Gastrocnemius medialis (tissue), 4 donors: Measurements from ENCODE around the gene CCDC183. TPM values are rescaled to one million over a fixed set of nuclear protein-coding genes. Genes with fewer than 3 reads are reported as not detected.

Source experiments
- ATAC-seq, 2 donors: fragments of 150-250 bp; one replicate each; pipeline ENCODE4 v1.9.1; 2016
- DNase-seq, 2 donors: peaks; one replicate each; pipeline ENCODE4 v3.0.0-alpha.2; 2019
- H3K27ac ChIP-seq, 4 donors: fragments of 200-600 bp; sonication (generic); 1 replicate in 1 of 4; 2 replicates in 3 of 4; pipeline ENCODE4 v1.5.1; 2016 to 2018; ENCODE audit warnings: mild to moderate bottlenecking in 2 of 4, moderate library complexity in 1 of 4
- H3K27me3 ChIP-seq, 3 donors: fragments of 200-600 bp; sonication (generic) in 2 of 3; 1 replicate in 1 of 3; 2 replicates in 2 of 3; pipeline versions ENCODE4 v1.5.1 to v1.6.0; 2016 to 2019; ENCODE audit warnings: mild to moderate bottlenecking in 1 of 3, moderate library complexity in 1 of 3
- H3K36me3 ChIP-seq, 2 donors: fragments of 200-600 bp; sonication (generic) in 1 of 2; one replicate each; pipeline ENCODE4 v1.5.1; 2017 to 2018
- H3K4me1 ChIP-seq, 2 donors: fragments of 200-600 bp; sonication (generic) in 1 of 2; one replicate each; pipeline ENCODE4 v1.5.1; 2016 to 2017; ENCODE audit warnings: mild to moderate bottlenecking in 2 of 2
- H3K4me3 ChIP-seq, 4 donors: fragments of 200-600 bp; sonication (generic) in 3 of 4; 1 replicate in 1 of 4; 2 replicates in 3 of 4; pipeline ENCODE4 v1.5.1; 2016 to 2019; ENCODE audit warnings: mild to moderate bottlenecking in 2 of 4
- H3K9me3 ChIP-seq, 3 donors: fragments of 200-600 bp; sonication (generic) in 2 of 3; 1 replicate in 1 of 3; 2 replicates in 2 of 3; pipeline ENCODE4 v1.5.1; 2016 to 2019
- CTCF ChIP-seq, 5 experiments: fragments of 450-650 bp in 3 of 5; fragments of 200-600 bp in 2 of 5; sonication (generic) in 2 of 5; IDR thresholded peaks in 4 of 5; conservative IDR thresholded peaks in 1 of 5; 1 replicate in 4 of 5; 2 replicates in 1 of 5; pipeline ENCODE4 v1.5.1; 2016 to 2019; ENCODE audit warnings: antibody characterized with exemption in 5 of 5, mild to moderate bottlenecking in 3 of 5, moderate library complexity in 3 of 5
- POLR2A ChIP-seq, 2 donors: fragments of 450-650 bp; IDR thresholded peaks; one replicate each; pipeline ENCODE4 v1.6.1; 2017; ENCODE audit warnings: antibody characterized with exemption in 2 of 2, mild to moderate bottlenecking in 2 of 2, moderate library complexity in 2 of 2
- in situ Hi-C, 4 donors: fragments of 200-750 bp; cut with MboI; loops; one replicate each; pipeline versions ENCODE4 v1.15.0 to v1.8.0; 2017; ENCODE audit warnings: low sequenced_read_pairs in 4 of 4
- intact Hi-C: fragments of 100-400 bp; cut with DNase I; formaldehyde crosslinking; loops from one replicate; pipeline ENCODE4 v1.15.1; 2023; ENCODE audit warnings: low total_unique reads
- total RNA-seq, 4 donors: library from RNA; depleted of rRNA; stranded (reverse); fragments of >200 nt; gene quantifications; one replicate each; pipeline versions ENCODE4 v1.1.0 to v1.2.3, GENCODE V29; 2016

Gene CCDC183
- total RNA-seq, 4 donors from 2014 or later, result 0.31 TPM; not detected in 3

GRCh38 chr9:136762221-136762691 lies 33.9 kb upstream of the CCDC183 start:
- Histone ChIP-seq H3K4me3 (no peak overlapping the region), H3K9me3 (no peaks in the 10 kb centered on the region), H3K36me3 (no peaks in the 10 kb centered on the region), H3K27me3 (no peaks in the 10 kb centered on the region), H3K4me1 (peaks cover 11% of the 10 kb centered on the region in 2 donors), H3K27ac (no peak overlapping the region)
- intact Hi-C loops, result no loop called here
- TF ChIP-seq CTCF (IDR thresholded peaks at IDR 0.05 in 4 of 5, conservative IDR thresholded peaks at IDR 0.05 in 1 of 5), result no peak
- TF ChIP-seq POLR2A (IDR thresholded peaks at IDR 0.05), result no peak
- in situ Hi-C loops, result no loop called here
- no peak for DNase-seq
- no peak for ATAC-seq

GRCh38 chr9:136762915-136763648 lies 33.1 kb upstream of the CCDC183 start:
- DNase-seq (no peak), ATAC-seq (no peak)
- Histone ChIP-seq H3K4me1 (peaks cover 2 to 6% of the 10 kb centered on the region in 2 donors), H3K27ac (no peak overlapping the region), H3K36me3 (no peaks in the 10 kb centered on the region), H3K9me3 (no peaks in the 10 kb centered on the region), H3K4me3 (no peak overlapping the region), H3K27me3 (peaks cover 0 to 5% (median 0%) of the 10 kb centered on the region in 3 donors)
- TF ChIP-seq POLR2A (IDR thresholded peaks at IDR 0.05) (no peak), CTCF (IDR thresholded peaks at IDR 0.05 in 4 of 5, conservative IDR thresholded peaks at IDR 0.05 in 1 of 5) (no peak)
- in situ Hi-C loops, result no loop called here
- intact Hi-C loops, result no loop called here

- no peak overlapping the region for H3K27ac ChIP-seq
- no peak for ATAC-seq
These were observed 32.5 kb upstream of the CCDC183 start for GRCh38 chr9:136763649-136764035.

GRCh38 chr9:136764301-136764891 lies 31.7 kb upstream of the CCDC183 start, which contains the start of gene LCN15:
TSS of gene LCN15 (minus strand) at chr9:136764518. CDS start at chr9:136764488, 30 bp downstream.
- no peak for TF ChIP-seq POLR2A (IDR thresholded peaks at IDR 0.05)
- no peak for TF ChIP-seq CTCF (IDR thresholded peaks at IDR 0.05 in 4 of 5, conservative IDR thresholded peaks at IDR 0.05 in 1 of 5)
- intact Hi-C loops, result no loop called here
- no peaks in the 10 kb centered on the region for H3K9me3 ChIP-seq
- no peaks in the 10 kb centered on the region for H3K36me3 ChIP-seq
- peaks cover 0 to 4% of the 10 kb centered on the region in 2 donors for H3K4me1 ChIP-seq
- peaks cover 0 to 6% (median 0%) of the 10 kb centered on the region in 3 donors for H3K27me3 ChIP-seq
- H3K27ac ChIP-seq, result no peak within 1 kb of the TSS
- no peak for ATAC-seq
- DNase-seq, result no peak
- in situ Hi-C loops, result no loop called here
- no peak within 1 kb of the TSS for H3K4me3 ChIP-seq

More at GRCh38 chr9:136763649-136764035, 32.5 kb upstream of the CCDC183 start:
- in situ Hi-C loops (no loop called here), intact Hi-C loops (no loop called here)
- Histone ChIP-seq H3K4me3 (no peak overlapping the region), H3K36me3 (no peaks in the 10 kb centered on the region), H3K4me1 (peaks cover 0 to 4% of the 10 kb centered on the region in 2 donors), H3K27me3 (peaks cover 0 to 6% (median 0%) of the 10 kb centered on the region in 3 donors), H3K9me3 (no peaks in the 10 kb centered on the region)
- TF ChIP-seq CTCF (IDR thresholded peaks at IDR 0.05 in 4 of 5, conservative IDR thresholded peaks at IDR 0.05 in 1 of 5) (no peak), POLR2A (IDR thresholded peaks at IDR 0.05) (no peak)
- no peak for DNase-seq
